Activated CD8-positive, alpha-beta memory T cell treated with anti-CD3 and anti-CD28 coated beads, Interleukin-2, amount 10 ng/mL, durations not matched to agents 7 days and 5 days (primary cell): Measurements from ENCODE around the gene PCYT1A. TPM values are rescaled to one million over a fixed set of nuclear protein-coding genes. Genes with fewer than 3 reads are reported as not detected.
A peak's percentile ranks its signal among the peaks of the same experiment; 100 is the strongest.
"Not testable (repeated sequence)": the region's sequence is repeated elsewhere in the genome, so short reads cannot be mapped to it uniquely, and the experiment has no call there.

Experiments used
- ATAC-seq: fragments of 150-1000 bp; cut with Tn5 transposase; one replicate; pipeline ENCODE4 v1.10.0; 2021; ENCODE audit warnings: moderate library complexity
- CTCF ChIA-PET: fragments of 350-600 bp; sonication (Branson Sonifier 250); formaldehyde crosslinking; loops from one replicate; lab custom pipeline; 2021; ENCODE audit warnings: antibody characterized with exemption; lab: Charles Lee
- DNase-seq: peaks from one replicate; pipeline ENCODE4 v3.0.0-alpha.2; 2020
- H3K27ac Mint-ChIP-seq: one replicate; pipeline ENCODE4 v1.8.0; 2021; ENCODE audit warnings: mild to moderate bottlenecking, mixed read lengths
- H3K27me3 Mint-ChIP-seq: one replicate; pipeline ENCODE4 v1.8.0; 2021; ENCODE audit warnings: mixed read lengths
- H3K36me3 Mint-ChIP-seq: one replicate; pipeline ENCODE4 v1.8.0; 2021; ENCODE audit warnings: mild to moderate bottlenecking, mixed read lengths
- H3K4me1 Mint-ChIP-seq: one replicate; pipeline ENCODE4 v1.8.0; 2021; ENCODE audit warnings: mixed read lengths
- H3K4me3 Mint-ChIP-seq: one replicate; pipeline ENCODE4 v1.8.0; 2021; ENCODE audit warnings: mild to moderate bottlenecking, moderate library complexity, mixed read lengths
- H3K9me3 Mint-ChIP-seq: one replicate; pipeline ENCODE4 v1.8.0; 2022; ENCODE audit warnings: low read depth, mixed read lengths
- total RNA-seq, 2 experiments: library from RNA; stranded (reverse); gene quantifications; one replicate each; pipeline ENCODE4 v1.2.3, GENCODE V29; 2021

Gene PCYT1A
- total RNA-seq, 2 experiments from 2014 or later = 57.7 to 61.6 TPM

- no peak overlapping the region for H3K27ac Mint-ChIP-seq
- no peak overlapping the region for H3K4me3 Mint-ChIP-seq
- H3K4me1 Mint-ChIP-seq = peaks cover 10% of the 10 kb centered on the region
- no peaks in the 10 kb centered on the region for H3K27me3 Mint-ChIP-seq
- CTCF ChIA-PET = interaction anchor here (1.6 kb wide), 1 partner anchor 276 kb away, joined by 5 read pairs; no protein-coding TSS in a partner anchor
- peaks cover 37% of the 10 kb centered on the region for H3K36me3 Mint-ChIP-seq
- no peaks in the 10 kb centered on the region for H3K9me3 Mint-ChIP-seq
- ATAC-seq (no peak), DNase-seq (no peak)
These were observed 40.8 kb downstream of the PCYT1A start for GRCh38 chr3:196246612-196247308.

- H3K4me3 Mint-ChIP-seq, DNase-seq, CTCF ChIA-PET, ATAC-seq, H3K27me3 Mint-ChIP-seq, H3K27ac Mint-ChIP-seq, H3K9me3 Mint-ChIP-seq: not testable (repeated sequence)
- peaks cover 10% of the 10 kb centered on the region for H3K4me1 Mint-ChIP-seq
- H3K36me3 Mint-ChIP-seq = peaks cover 43% of the 10 kb centered on the region
These were observed 43.4 kb downstream of the PCYT1A start for GRCh38 chr3:196244166-196244565.

GRCh38 chr3:196241704-196242103, 45.8 kb downstream of the PCYT1A start:
- no peaks in the 10 kb centered on the region for H3K27me3 Mint-ChIP-seq
- H3K36me3 Mint-ChIP-seq = peaks cover 33% of the 10 kb centered on the region
- CTCF ChIA-PET = interaction anchor here (1.5 kb wide), 1 partner anchor 281 kb away, joined by 3 read pairs; no protein-coding TSS in a partner anchor
- H3K4me3 Mint-ChIP-seq = no peak overlapping the region
- DNase-seq = no peak
- H3K27ac Mint-ChIP-seq = no peak overlapping the region
- peaks cover 16% of the 10 kb centered on the region for H3K4me1 Mint-ChIP-seq
- ATAC-seq = no peak
- H3K9me3 Mint-ChIP-seq = no peaks in the 10 kb centered on the region

- H3K27ac Mint-ChIP-seq = no peak overlapping the region
- peaks cover 19% of the 10 kb centered on the region for H3K4me1 Mint-ChIP-seq
- DNase-seq (no peak), ATAC-seq (no peak)
- H3K27me3 Mint-ChIP-seq = no peaks in the 10 kb centered on the region
- no peaks in the 10 kb centered on the region for H3K9me3 Mint-ChIP-seq
- CTCF ChIA-PET = interaction anchor here (0.8 kb wide), 1 partner anchor 41 kb away, joined by 3 read pairs; no protein-coding TSS in a partner anchor
- peaks cover 28% of the 10 kb centered on the region for H3K36me3 Mint-ChIP-seq
- no peak overlapping the region for H3K4me3 Mint-ChIP-seq
These were observed 47.1 kb downstream of the PCYT1A start for GRCh38 chr3:196240424-196240823.

GRCh38 chr3:196238612-196239560, 48.6 kb downstream of the PCYT1A start:
- Mint-ChIP-seq H3K4me1 (peaks cover 19% of the 10 kb centered on the region), H3K27ac (no peak overlapping the region), H3K36me3 (peaks cover 21% of the 10 kb centered on the region), H3K4me3 (no peak overlapping the region), H3K27me3 (no peaks in the 10 kb centered on the region), H3K9me3 (no peaks in the 10 kb centered on the region)
- CTCF ChIA-PET = no interaction called here
- DNase-seq (no peak), ATAC-seq (no peak)

- ATAC-seq (peak; percentile 39), DNase-seq (peak; percentile 60)
- H3K36me3 Mint-ChIP-seq = peaks cover 22% of the 10 kb centered on the region
- H3K27me3 Mint-ChIP-seq = no peaks in the 10 kb centered on the region
- H3K27ac Mint-ChIP-seq = peak overlapping the region; percentile 16
- H3K9me3 Mint-ChIP-seq = no peaks in the 10 kb centered on the region
- H3K4me3 Mint-ChIP-seq = no peak overlapping the region
- H3K4me1 Mint-ChIP-seq = peaks cover 23% of the 10 kb centered on the region
- CTCF ChIA-PET = interaction anchor here (1.3 kb wide), 1 partner anchor 16 kb away, joined by 4 read pairs; no protein-coding TSS in a partner anchor
These were observed 50.3 kb downstream of the PCYT1A start for GRCh38 chr3:196237203-196237602.

- CTCF ChIA-PET = interaction anchor here (1.3 kb wide), 1 partner anchor 15 kb away, joined by 4 read pairs; no protein-coding TSS in a partner anchor
- no peaks in the 10 kb centered on the region for H3K27me3 Mint-ChIP-seq
- no peaks in the 10 kb centered on the region for H3K9me3 Mint-ChIP-seq
- no peak overlapping the region for H3K27ac Mint-ChIP-seq
- H3K4me3 Mint-ChIP-seq = no peak overlapping the region
- H3K4me1 Mint-ChIP-seq = peaks cover 23% of the 10 kb centered on the region
- H3K36me3 Mint-ChIP-seq = peaks cover 16% of the 10 kb centered on the region
- ATAC-seq (no peak), DNase-seq (no peak)
These were observed 51.3 kb downstream of the PCYT1A start for GRCh38 chr3:196236223-196236622.

- no peaks in the 10 kb centered on the region for H3K27me3 Mint-ChIP-seq
- H3K4me1 Mint-ChIP-seq = peaks cover 23% of the 10 kb centered on the region
- ATAC-seq = no peak
- H3K27ac Mint-ChIP-seq = no peak overlapping the region
- H3K36me3 Mint-ChIP-seq = peaks cover 13% of the 10 kb centered on the region
- CTCF ChIA-PET = interaction anchor here (1.2 kb wide), 1 partner anchor 23 kb away, joined by 3 read pairs; no protein-coding TSS in a partner anchor
- H3K9me3 Mint-ChIP-seq = no peaks in the 10 kb centered on the region
- DNase-seq = no peak
- H3K4me3 Mint-ChIP-seq = no peak overlapping the region
These were observed 51.9 kb downstream of the PCYT1A start for GRCh38 chr3:196235452-196236122.

GRCh38 chr3:196232882-196233251, 54.7 kb downstream of the PCYT1A start:
- H3K27ac Mint-ChIP-seq = no peak overlapping the region
- H3K4me1 Mint-ChIP-seq = peaks cover 23% of the 10 kb centered on the region
- H3K27me3 Mint-ChIP-seq = no peaks in the 10 kb centered on the region
- ATAC-seq = no peak
- DNase-seq = no peak
- peaks cover 8% of the 10 kb centered on the region for H3K36me3 Mint-ChIP-seq
- CTCF ChIA-PET = no interaction called here
- H3K9me3 Mint-ChIP-seq = no peaks in the 10 kb centered on the region
- no peak overlapping the region for H3K4me3 Mint-ChIP-seq

- Mint-ChIP-seq H3K27me3 (no peaks in the 10 kb centered on the region), H3K4me1 (peaks cover 18% of the 10 kb centered on the region), H3K9me3 (no peaks in the 10 kb centered on the region), H3K27ac (no peak overlapping the region), H3K4me3 (no peak overlapping the region), H3K36me3 (peaks cover 6% of the 10 kb centered on the region)
- ATAC-seq (no peak), DNase-seq (no peak)
- CTCF ChIA-PET = no interaction called here
These were observed 55.2 kb downstream of the PCYT1A start for GRCh38 chr3:196232154-196232881.

GRCh38 chr3:196227629-196228493, 59.7 kb downstream of the PCYT1A start:
- no peak for ATAC-seq
- Mint-ChIP-seq H3K36me3 (no peaks in the 10 kb centered on the region), H3K27ac (no peak overlapping the region), H3K9me3 (no peaks in the 10 kb centered on the region), H3K4me3 (no peak overlapping the region), H3K4me1 (peaks cover 2% of the 10 kb centered on the region), H3K27me3 (peaks cover 4% of the 10 kb centered on the region)
- no peak for DNase-seq
- CTCF ChIA-PET = no interaction called here

- no peaks in the 10 kb centered on the region for H3K36me3 Mint-ChIP-seq
- DNase-seq (no peak), ATAC-seq (peak; percentile 20)
- H3K9me3 Mint-ChIP-seq = no peaks in the 10 kb centered on the region
- H3K27me3 Mint-ChIP-seq = peaks cover 5% of the 10 kb centered on the region
- no peak overlapping the region for H3K27ac Mint-ChIP-seq
- CTCF ChIA-PET = no interaction called here
- no peak overlapping the region for H3K4me3 Mint-ChIP-seq
- H3K4me1 Mint-ChIP-seq = no peaks in the 10 kb centered on the region
These were observed 60.4 kb downstream of the PCYT1A start for GRCh38 chr3:196227121-196227561.
